ENCODE results near the gene FBLN7.
"Not testable (repeated sequence)": the region's sequence is repeated elsewhere in the genome, so short reads cannot be mapped to it uniquely, and the experiment has no call there.

FBLN7 gene

DNA sequence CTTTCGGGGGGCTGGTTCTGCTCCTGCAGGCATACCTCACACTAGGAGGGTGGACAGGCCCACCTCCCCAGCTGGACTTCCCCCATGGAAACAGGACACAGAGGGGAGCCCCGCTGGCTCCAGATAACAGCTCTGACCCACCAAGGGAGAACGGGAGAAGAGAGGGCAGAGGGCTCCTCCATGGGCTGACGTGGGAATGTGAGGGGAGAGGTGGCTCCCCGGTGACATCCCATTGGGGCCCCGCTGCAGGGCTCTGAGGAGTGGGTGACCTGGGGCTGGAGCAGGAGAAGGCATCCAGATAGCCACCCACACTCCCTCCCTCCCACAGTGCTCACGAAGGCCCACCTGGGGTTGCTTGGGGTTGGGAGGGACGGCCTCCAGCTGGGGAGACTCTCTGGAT lies 45.9 kb downstream of the FBLN7 start:
- no peak for DNase-seq (ENCODE audit: low read depth in 2 of 2)

DNA sequence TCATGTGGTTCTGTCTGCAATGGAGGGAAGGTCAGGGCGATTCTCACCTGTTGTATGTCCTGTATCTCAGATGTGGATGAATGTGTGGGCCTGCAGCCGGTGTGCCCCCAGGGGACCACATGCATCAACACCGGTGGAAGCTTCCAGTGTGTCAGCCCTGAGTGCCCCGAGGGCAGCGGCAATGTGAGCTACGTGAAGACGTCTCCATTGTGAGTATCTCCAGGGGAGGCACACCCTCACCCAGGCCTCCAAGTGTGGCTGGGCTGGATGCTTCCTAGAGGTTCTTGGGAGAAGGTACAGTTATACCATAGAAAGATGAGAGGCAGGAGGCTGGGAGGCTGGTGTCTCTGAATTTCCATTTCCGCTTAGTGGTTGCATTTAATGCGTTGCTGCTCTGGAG lies 46.9 kb downstream of the FBLN7 start:
- no peak for DNase-seq (ENCODE audit: low read depth in 2 of 2)

DNA sequence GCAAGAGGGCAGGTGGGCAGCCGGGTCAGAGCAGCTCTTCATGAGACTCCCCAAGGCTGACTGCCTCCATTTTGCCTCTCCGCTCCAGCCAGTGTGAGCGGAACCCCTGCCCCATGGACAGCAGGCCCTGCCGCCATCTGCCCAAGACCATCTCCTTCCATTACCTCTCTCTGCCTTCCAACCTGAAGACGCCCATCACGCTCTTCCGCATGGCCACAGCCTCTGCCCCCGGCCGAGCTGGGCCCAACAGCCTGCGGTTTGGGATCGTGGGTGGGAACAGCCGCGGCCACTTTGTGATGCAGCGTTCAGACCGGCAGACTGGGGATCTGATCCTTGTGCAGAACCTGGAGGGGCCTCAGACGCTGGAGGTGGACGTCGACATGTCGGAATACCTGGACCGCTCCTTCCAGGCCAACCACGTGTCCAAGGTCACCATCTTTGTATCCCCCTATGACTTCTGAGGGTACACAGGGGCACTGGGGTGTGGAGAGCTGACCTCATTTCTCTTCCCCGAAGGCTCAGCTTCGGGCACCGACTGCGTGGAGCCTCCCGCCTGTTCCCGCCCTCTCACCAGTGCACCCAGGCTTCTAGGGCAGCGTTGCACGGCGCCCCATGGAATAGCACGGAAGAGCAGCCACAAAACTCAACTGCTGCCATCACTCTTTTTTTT lies 49.0 kb downstream of the FBLN7 start:
- DNase-seq (ENCODE audit: low read depth in 2 of 2) = no peak

DNA sequence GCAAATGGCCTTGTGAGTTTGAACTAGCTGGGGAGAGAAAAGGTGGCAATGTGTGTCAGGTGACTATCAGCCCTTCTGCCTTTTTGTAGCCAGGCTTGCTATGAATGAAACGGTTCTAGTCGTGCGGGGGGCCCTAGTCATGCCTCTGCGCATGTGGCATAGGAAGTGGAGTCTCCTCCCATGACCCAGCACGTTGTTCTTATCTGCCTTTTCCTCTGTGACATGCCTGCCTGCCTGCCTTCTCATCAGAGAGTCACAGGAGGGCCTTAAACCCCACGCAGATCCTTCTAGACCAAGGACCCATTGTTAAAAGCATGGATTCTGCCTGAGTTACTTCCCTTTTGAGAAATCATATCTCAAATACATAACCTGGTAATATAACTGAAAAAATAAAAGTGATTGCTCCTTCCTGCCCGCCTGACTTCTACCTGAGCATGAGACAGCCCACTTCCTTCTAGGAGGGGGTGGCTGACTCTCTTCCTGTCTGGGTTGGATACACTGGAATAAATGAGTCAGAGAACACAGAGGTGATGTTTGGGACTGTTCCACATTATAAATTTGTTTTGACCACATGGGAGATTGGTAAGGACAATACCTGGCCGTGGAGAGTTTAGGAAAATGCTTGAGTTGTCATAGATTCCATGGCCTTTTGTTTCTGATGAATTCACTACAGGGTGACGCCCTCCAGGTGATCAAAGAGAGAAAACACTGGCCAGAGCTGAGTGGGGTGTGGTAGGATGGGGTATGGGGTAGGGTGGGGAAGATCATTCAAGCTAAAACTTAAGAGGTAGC lies 49.8 kb downstream of the FBLN7 start:
- peak; percentile 34 to 45 for DNase-seq (ENCODE audit: low read depth in 2 of 2)

DNA sequence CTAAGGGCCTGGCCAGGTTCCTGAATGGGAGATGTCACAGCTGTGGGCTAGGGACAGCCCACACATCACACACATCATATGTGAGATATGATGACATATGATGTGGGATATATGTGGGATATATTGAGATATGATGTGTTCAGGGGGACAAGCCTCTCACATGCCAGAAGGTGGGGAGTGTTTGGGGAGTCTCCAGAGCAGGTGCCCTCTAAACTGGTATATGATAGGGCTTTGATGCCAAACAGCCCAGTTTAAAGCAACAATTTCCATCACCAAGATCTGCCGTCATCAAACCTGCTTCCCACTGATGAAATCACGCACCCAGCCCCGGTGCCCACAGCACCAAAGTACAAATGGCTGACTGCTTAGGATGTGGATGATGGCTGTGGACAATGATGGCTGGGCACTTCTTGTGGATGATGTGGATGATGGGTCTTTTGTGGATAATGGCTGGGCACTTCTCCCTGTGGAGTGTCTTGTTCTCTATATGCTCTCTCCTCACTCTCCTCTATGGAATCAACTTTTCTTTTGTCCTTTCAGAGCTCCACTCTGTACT lies 50.9 kb downstream of the FBLN7 start:
- DNase-seq (ENCODE audit: low read depth in 2 of 2) = no peak

DNA sequence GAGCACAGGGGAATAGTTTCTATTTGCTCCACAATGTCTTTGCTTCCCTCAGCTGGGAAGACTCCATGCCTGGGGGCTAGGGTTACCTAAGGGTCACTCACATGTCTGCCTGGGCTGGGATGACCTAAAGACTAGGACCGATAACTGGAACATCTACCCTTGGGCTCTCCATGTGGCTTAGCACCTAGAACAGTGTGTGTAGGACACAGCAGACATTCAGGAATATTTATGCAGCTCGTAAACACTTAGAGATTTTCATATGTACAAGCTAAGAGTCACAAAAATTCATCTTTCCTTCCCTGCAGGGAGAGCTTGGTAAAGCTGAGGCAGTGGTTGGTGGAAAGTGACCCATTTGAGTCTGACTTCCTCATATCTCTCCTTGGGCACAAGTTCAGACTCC lies 55.8 kb downstream of the FBLN7 start:
- no peak for DNase-seq (ENCODE audit: low read depth in 2 of 2)

DNA sequence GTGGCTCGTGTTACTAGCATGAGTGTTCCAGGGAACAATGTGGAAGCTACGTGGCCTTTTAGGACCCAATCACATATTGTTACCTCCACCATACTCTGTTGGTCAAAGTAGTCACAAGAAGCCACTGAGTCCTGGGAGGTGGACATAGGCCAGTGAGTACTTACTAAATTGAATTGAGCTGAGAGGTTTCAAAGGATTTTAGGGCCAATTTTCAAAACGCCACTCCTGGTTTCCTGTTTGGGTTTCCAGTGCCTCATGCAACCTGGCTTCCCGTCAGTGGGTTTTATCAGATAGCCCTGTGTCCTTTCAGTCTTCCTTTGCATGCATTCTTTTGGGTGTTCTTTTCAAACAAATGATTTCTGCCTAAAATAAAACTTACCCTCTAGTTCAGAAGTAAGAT lies 56.3 kb downstream of the FBLN7 start:
- DNase-seq (ENCODE audit: low read depth in 2 of 2) = no peak

DNA sequence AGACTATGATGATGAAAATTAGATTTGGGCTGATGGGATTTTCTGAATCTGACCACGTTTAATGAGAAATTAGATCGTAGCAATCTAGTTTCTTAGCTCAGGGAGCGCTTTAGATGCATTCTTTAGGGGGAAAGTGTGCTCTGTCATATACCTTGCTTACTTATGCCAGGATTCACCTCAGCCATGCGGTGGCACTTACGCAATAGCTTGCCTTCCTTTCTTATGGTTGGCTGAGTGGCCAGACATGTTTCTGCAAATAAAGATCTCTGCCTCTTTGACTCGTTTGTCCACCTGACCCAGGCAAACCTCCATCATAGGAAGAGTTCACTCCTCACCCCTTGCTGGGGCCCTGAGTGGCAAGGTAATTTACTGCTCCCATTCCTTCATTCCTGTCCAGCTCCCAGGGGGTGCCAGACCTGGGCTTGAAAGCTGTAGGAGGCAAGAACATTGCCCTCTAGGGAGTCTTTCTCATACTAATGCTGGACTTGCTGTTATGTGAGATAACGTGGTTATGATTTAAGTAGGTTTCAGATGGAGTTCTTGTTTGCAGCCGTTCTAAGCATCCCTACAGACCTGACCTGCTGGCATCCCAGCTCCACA lies 57.1 kb downstream of the FBLN7 start:
- DNase-seq (ENCODE audit: low read depth in 2 of 2) = no peak

DNA sequence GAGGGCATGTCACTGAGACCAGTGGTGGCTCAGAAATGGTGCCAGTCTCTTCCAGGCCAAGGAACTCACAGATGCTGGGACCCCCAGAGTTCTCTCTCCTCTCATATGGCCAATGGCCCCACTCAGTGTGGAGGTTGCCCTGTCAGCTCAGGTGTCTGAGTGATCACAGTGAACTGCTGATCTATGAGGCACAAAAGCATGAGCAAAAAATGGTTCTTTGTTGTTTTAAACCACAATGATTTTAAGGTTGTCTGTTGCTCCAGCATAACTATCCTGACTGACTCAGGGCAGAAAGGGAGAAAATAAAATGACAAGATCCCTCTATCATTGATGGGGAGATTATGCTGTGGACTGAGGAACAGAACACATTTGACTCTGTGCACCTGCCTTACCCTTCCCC lies 57.8 kb downstream of the FBLN7 start:
- no peak for DNase-seq (ENCODE audit: low read depth in 2 of 2)

DNA sequence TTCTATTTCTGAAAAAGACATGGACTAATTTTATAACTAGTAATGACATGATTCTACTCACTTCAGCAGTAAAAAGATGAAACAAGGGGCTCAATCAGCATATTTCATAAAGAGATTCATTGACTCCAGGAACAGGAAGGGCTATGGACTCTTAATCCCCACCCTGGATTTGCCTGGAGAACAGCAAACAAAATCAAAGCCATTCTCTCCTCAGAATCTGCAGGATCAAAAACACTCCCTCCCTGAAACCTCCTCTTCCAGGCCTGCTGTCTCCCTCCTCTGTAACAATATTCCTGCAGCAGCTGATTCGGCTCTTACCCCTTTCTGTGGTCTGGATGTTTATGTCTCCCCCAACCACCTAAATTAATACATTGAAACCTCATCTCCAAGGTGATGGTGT lies 59.7 kb downstream of the FBLN7 start:
- no peak for DNase-seq (ENCODE audit: low read depth in 2 of 2)

DNA sequence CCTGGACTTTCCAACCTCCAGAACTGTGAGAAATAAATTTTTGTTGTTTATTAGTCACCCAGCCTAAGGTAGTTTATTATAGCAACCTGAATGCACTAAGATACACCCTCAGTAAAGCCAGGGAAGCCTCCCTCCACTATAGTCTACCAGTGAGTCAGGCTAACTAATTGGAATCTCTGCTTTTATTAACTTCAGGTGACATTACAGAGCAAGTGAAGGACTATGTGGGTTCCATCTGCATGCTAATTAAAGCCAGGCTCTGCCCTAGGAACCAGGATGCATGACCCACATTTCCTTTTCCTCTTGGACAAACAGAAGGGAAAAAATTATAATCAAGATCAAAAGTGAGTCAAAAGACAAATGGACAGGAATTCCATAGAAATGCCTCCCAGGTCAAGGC lies 60.6 kb downstream of the FBLN7 start:
- no peak for DNase-seq (ENCODE audit: low read depth in 2 of 2)

DNA sequence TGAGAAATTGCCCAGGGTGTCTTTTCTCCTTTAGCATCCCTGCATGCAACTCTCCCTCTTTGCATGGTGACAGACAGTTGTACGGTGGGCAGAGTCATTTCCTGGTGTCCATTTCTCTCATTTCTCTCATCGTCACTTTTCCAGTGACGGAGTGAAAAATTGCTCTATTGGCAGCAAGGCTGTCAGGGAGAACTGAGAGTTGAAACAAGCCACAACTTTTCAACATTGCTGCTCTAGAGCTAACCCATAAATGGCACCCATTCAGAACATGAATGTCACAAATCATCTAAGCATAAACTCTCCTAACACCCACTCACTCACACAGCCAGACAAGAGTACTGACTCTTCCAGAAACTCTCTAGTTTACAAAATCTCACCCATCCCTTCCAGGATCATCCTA lies 61.0 kb downstream of the FBLN7 start:
- DNase-seq (ENCODE audit: low read depth in 2 of 2) = no peak

DNA sequence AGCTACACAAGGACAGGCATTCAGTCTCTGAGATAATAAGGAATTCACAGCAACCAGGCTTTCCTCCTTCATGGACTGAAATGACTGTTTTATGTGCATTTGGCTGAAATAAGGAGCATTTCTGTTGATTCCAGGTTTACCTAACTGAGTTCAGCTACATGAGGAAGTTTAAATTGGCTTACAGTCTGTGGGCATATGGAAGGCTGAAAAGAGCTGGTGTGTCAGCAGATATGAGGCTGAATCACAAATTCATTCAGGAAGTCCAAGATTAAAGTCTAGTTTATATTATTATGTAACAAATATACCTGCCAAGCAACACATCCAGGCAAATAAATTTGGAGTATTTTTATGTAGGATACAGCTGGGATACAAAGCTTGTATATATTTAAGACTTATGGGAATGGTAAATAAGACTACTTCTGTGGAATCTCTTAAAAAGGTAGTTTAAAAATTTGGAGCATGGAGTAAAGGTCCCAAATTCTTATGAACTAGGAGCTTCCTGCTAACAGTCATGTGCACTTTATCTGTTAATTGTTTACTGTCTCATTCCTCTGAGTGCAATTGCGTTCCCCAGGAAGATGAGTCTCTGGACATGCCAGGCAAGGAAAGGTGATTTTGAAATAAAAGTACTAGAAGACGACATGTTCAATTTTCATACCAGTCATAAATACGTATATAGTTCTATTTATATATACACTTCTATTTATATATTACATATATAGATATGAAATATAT lies 63.7 kb downstream of the FBLN7 start:
- DNase-seq (ENCODE audit: low read depth in 2 of 2) = no peak

DNA sequence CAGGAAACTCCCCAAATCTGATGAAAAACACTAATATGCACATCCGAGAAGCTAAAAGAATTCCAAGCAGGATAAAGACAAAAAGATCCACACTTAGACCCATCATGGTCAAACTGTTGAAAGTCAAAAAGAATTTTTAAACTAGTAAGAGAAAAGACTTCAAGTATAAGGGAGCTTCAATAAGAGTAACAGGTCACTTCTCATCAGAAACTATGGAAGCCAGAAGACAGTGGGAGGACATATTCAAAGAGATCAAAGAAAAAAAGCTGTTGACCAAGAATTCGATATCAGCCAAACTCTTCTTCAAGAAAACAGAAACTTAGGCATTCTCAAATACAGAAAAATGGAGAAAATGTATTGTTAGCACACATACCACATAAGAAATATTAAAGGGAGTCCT lies 66.2 kb downstream of the FBLN7 start:
- no peak for DNase-seq (ENCODE audit: low read depth in 2 of 2)

DNA sequence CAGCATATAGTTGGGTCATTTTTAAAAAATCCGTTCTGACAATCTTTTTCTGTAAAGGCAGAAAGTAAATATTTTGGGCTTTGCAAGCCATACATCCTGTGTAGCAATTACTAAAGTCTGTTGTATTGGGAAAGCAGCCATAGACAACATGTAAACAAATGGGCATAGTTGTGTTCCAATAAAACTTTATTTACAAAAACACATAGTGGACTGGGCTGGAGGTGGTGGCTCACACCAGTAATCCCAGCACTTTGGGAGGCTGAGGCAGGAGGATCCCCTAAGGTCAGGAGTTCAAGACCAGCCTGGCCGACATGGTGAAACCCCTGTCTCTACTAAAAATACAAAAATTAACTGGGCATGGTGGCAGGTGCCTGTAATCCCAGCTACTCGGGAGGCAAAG lies 69.7 kb downstream of the FBLN7 start:
- DNase-seq (ENCODE audit: low read depth in 2 of 2) = not testable (repeated sequence)

DNA sequence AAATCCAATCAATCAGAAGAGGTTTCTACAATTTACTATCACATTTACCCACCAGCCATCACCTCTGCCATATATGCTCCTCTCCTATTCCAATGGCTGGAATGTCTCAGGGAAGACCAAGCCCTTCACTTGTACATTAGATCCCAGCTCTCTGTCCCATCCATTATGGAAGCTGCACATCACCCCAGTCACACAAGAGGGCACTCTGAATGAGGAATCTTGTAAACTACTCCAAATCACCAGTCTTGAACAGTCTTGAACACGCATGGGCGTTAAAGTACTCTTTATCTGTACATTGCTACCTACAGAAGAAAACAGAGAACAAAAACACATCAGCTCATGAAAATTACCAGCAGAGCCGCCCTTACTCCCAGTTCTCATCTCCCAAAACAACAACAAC lies 78.0 kb downstream of the FBLN7 start:
- DNase-seq (ENCODE audit: low read depth in 2 of 2) = no peak

DNA sequence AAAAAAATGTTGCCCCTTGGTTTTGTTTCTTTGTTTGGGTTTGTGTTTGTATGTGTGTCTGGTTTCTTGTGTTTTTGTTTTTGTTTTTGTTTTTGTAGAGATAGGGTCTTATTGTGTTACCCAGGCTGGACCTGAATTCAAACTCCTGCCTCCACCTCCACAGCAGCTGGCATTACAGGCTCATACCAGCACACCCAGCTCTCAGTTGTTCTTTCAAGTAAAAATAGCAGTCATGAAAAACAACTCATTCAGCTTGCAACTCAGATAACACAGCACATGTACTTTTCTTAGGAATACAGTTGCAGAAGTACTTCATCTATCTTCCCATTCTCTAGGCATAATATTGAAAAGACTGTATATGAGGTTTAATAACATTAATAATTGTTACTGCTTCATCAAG lies 79.7 kb downstream of the FBLN7 start:
- DNase-seq (ENCODE audit: low read depth in 2 of 2) = no peak

DNA sequence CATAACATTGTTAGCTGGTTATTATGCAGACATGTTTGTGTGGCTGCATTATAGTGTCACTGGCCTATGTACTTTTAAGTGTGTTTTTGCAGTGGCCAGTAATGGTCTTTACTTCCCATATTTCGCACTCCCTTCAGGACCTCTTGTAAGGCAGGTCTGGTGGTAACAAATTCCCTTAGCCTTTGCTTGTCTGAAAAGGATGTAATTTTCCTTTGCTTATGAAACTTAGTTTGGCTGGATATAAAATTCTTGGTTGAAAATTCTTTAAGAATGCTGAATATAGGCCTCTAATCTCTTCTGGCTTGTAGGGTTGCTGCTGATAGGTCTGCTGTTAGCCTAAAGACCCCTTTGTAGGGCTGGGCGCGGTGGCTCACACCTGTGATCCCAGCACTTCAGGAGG lies 82.0 kb downstream of the FBLN7 start:
- DNase-seq (ENCODE audit: low read depth in 2 of 2) = no peak

DNA sequence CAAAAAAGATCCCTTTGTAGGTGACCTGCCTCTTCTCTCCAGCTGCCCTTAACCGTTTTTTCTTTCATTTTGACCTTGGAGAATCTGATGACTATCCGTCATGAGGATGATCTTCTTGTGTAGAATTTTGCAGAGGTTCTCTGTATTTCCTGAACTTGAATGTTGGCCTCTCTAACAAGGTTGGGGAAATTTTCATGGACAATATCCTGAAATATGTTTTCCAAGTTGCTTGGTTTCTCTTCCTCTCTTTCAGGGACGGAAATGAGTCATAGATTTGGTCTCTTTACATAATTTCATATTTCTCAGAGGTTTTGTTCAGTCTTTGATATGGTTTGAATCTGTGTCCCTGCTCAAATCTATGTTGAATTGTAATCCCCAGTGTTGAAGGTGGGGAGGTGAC lies 82.6 kb downstream of the FBLN7 start:
- DNase-seq (ENCODE audit: low read depth in 2 of 2) = no peak

DNA sequence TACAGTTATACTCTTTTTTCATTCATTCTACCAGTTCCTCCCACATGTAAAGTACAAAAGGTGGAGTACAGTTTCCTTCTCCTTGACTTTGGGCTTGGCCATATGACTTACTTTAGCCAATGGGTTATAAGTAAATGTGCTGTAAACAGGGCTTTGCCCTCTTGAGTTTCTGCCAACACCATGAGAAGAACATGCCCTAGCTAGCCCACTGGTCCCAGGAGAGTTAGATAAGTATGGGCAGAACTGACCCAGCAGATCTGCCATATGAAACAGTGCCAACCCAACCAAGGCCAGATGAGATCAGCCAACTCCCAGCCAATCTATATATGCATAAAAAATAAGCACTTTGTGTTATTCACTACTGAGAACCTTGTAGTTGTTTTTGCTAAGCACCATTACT lies 91.2 kb downstream of the FBLN7 start:
- no peak for DNase-seq (ENCODE audit: low read depth in 2 of 2)

DNA sequence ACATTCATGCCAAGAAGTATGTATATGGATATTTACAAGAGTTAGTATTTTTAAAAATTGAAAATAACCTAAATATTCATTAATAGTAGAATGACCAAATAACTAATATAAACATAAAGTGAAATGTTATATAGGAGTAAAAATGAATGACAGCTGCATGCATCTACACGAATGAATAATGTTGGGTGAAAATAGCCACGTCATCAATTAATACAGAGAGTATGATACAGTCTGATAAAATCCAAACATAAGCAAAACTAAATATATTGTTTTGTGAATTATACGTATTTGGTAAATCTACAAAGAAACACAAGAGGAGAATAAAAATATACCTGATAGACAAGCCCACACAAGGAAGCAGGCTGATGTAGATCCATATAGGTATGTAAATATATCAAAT lies 92.2 kb downstream of the FBLN7 start:
- DNase-seq (ENCODE audit: low read depth in 2 of 2) = no peak

All from stimulated activated CD8-positive, alpha-beta memory T cell treated with anti-CD3 and anti-CD28 coated beads, Interleukin-7, amount 100 ng/mL, for 1 hour (primary cell).